Measurements from ENCODE around the gene RAPGEF2. TPM values are rescaled to one million over a fixed set of nuclear protein-coding genes. Genes with fewer than 3 reads are reported as not detected.
A peak's percentile ranks its signal among the peaks of the same experiment; 100 is the strongest.

RAPGEF2 gene
- total RNA-seq, 1 experiment from 2014 or later: 21.2 TPM

- Histone ChIP-seq H3K36me3 (ENCODE audit: low read depth, low read length) (no peaks in the 10 kb centered on the region), H3K79me2 (ENCODE audit: low read length) (no peaks in the 10 kb centered on the region), H4K20me1 (ENCODE audit: low read length) (no peaks in the 10 kb centered on the region), H3K4me2 (ENCODE audit: low read length) (no peak overlapping the region), H3F3A (ENCODE audit: low read length, unreplicated experiment) (no peaks in the 10 kb centered on the region), H2AFZ (ENCODE audit: low read length) (no peak overlapping the region), H3K9me3 (ENCODE audit: low read length) (no peaks in the 10 kb centered on the region), H3K27me3 (ENCODE audit: low read length) (no peaks in the 10 kb centered on the region), H3K9me2 (replicated peaks; ENCODE audit: low read length) (no peaks in the 10 kb centered on the region), H3K4me3 (ENCODE audit: low read length) (no peak overlapping the region), H3K9ac (ENCODE audit: low read length) (no peak overlapping the region), H3K4me1 (ENCODE audit: insufficient read depth, low read length) (peaks cover 3% of the 10 kb centered on the region; the same call in 1 of the 2 replicates), H3K27ac (ENCODE audit: low read length) (no peak overlapping the region)
- CTCF ChIA-PET: no interaction called here
- no peak for ATAC-seq
- no peak for DNase-seq
- TF ChIP-seq, protein P1, sequence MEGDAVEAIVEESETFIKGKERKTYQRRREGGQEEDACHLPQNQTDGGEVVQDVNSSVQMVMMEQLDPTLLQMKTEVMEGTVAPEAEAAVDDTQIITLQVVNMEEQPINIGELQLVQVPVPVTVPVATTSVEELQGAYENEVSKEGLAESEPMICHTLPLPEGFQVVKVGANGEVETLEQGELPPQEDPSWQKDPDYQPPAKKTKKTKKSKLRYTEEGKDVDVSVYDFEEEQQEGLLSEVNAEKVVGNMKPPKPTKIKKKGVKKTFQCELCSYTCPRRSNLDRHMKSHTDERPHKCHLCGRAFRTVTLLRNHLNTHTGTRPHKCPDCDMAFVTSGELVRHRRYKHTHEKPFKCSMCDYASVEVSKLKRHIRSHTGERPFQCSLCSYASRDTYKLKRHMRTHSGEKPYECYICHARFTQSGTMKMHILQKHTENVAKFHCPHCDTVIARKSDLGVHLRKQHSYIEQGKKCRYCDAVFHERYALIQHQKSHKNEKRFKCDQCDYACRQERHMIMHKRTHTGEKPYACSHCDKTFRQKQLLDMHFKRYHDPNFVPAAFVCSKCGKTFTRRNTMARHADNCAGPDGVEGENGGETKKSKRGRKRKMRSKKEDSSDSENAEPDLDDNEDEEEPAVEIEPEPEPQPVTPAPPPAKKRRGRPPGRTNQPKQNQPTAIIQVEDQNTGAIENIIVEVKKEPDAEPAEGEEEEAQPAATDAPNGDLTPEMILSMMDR (conservative IDR thresholded peaks at IDR 0.05; ENCODE audit: low read depth, low read length): no peak
- TF ChIP-seq EZH2 (IDR thresholded peaks at IDR 0.05; ENCODE audit: low read length, unreplicated experiment): no peak
- TF ChIP-seq EZH2phosphoT487 (IDR thresholded peaks at IDR 0.05; ENCODE audit: borderline replicate concordance, low read length): no peak
- POLR2A ChIA-PET (ENCODE audit: unreplicated experiment): no interaction called here
- intact Hi-C loops (cut with micrococcal nuclease): no loop called here
- no TSS peak for BruUV-seq (replicated peaks)
Observed at GRCh38 chr4:159097144-159097543, 5.7 kb upstream of the RAPGEF2 start.

GRCh38 chr4:159097785-159098184 lies 5.1 kb upstream of the RAPGEF2 start:
- no peaks in the 10 kb centered on the region for H4K20me1 ChIP-seq (ENCODE audit: low read length)
- no peak for ATAC-seq
- H3K4me3 ChIP-seq (ENCODE audit: low read length): no peak overlapping the region
- no peak overlapping the region for H3K27ac ChIP-seq (ENCODE audit: low read length)
- no peaks in the 10 kb centered on the region for H3K9me2 ChIP-seq (replicated peaks; ENCODE audit: low read length)
- H3K9me3 ChIP-seq (ENCODE audit: low read length): no peaks in the 10 kb centered on the region
- H3K36me3 ChIP-seq (ENCODE audit: low read depth, low read length): no peaks in the 10 kb centered on the region
- TF ChIP-seq EZH2phosphoT487 (IDR thresholded peaks at IDR 0.05; ENCODE audit: borderline replicate concordance, low read length) (no peak), EZH2 (IDR thresholded peaks at IDR 0.05; ENCODE audit: low read length, unreplicated experiment) (no peak)
- TF ChIP-seq, protein P1 (conservative IDR thresholded peaks at IDR 0.05; ENCODE audit: low read depth, low read length): no peak
- H3K4me1 ChIP-seq (ENCODE audit: insufficient read depth, low read length): peaks cover 6% of the 10 kb centered on the region; the same call in 1 of the 2 replicates
- no peaks in the 10 kb centered on the region for H3K27me3 ChIP-seq (ENCODE audit: low read length)
- no TSS peak for BruUV-seq (replicated peaks)
- DNase-seq: no peak
- ChIA-PET POLR2A (ENCODE audit: unreplicated experiment) (no interaction called here), CTCF (no interaction called here)
- 0 out of 2 replicates have a peak overlapping the region, but pooled peaks have one; percentile 13 for H3K4me2 ChIP-seq (ENCODE audit: low read length)
- no peaks in the 10 kb centered on the region for H3F3A ChIP-seq (ENCODE audit: low read length, unreplicated experiment)
- intact Hi-C loops (cut with micrococcal nuclease): no loop called here
- H2AFZ ChIP-seq (ENCODE audit: low read length): peak overlapping the region; percentile 55; the same call in 1 of the 2 replicates
- no peaks in the 10 kb centered on the region for H3K79me2 ChIP-seq (ENCODE audit: low read length)
- no peak overlapping the region for H3K9ac ChIP-seq (ENCODE audit: low read length)

GRCh38 chr4:159098482-159099127 lies 4.3 kb upstream of the RAPGEF2 start:
- no peak overlapping the region for H3K4me3 ChIP-seq (ENCODE audit: low read length)
- intact Hi-C loops (cut with micrococcal nuclease): no loop called here
- no peak overlapping the region for H3K4me2 ChIP-seq (ENCODE audit: low read length)
- H3K9ac ChIP-seq (ENCODE audit: low read length): no peak overlapping the region
- BruUV-seq (replicated peaks): no TSS peak
- no peaks in the 10 kb centered on the region for H3K79me2 ChIP-seq (ENCODE audit: low read length)
- H3K27ac ChIP-seq (ENCODE audit: low read length): no peak overlapping the region
- H3K36me3 ChIP-seq (ENCODE audit: low read depth, low read length): no peaks in the 10 kb centered on the region
- no peak overlapping the region for H2AFZ ChIP-seq (ENCODE audit: low read length)
- no peaks in the 10 kb centered on the region for H3K27me3 ChIP-seq (ENCODE audit: low read length)
- ChIA-PET CTCF (no interaction called here), POLR2A (ENCODE audit: unreplicated experiment) (no interaction called here)
- H3F3A ChIP-seq (ENCODE audit: low read length, unreplicated experiment): no peaks in the 10 kb centered on the region
- TF ChIP-seq EZH2phosphoT487 (IDR thresholded peaks at IDR 0.05; ENCODE audit: borderline replicate concordance, low read length) (no peak), EZH2 (IDR thresholded peaks at IDR 0.05; ENCODE audit: low read length, unreplicated experiment) (no peak)
- TF ChIP-seq, protein P1 (conservative IDR thresholded peaks at IDR 0.05; ENCODE audit: low read depth, low read length): no peak
- H3K9me3 ChIP-seq (ENCODE audit: low read length): no peaks in the 10 kb centered on the region
- ATAC-seq: no peak
- no peaks in the 10 kb centered on the region for H3K9me2 ChIP-seq (replicated peaks; ENCODE audit: low read length)
- H4K20me1 ChIP-seq (ENCODE audit: low read length): no peaks in the 10 kb centered on the region
- DNase-seq: no peak
- H3K4me1 ChIP-seq (ENCODE audit: insufficient read depth, low read length): peaks cover 6% of the 10 kb centered on the region; the same call in 1 of the 2 replicates
